Esophagus squamous epithelium (tissue), 4 donors: ENCODE measurements around the gene CDH2.

ENCODE experiments used
- CTCF ChIP-seq, 6 experiments: fragments of 450-650 bp in 4 of 6; fragments of 200-600 bp in 2 of 6; sonication (generic) in 2 of 6; IDR thresholded peaks; one replicate each; pipeline ENCODE4 v1.5.1; 2016 to 2019; ENCODE audit warnings: antibody characterized with exemption in 6 of 6, mild to moderate bottlenecking in 4 of 6, moderate library complexity in 4 of 6
- POLR2A ChIP-seq, 4 donors: fragments of 450-650 bp; IDR thresholded peaks; one replicate each; pipeline ENCODE4 v1.6.1; 2017; ENCODE audit warnings: antibody characterized with exemption in 4 of 4, mild to moderate bottlenecking in 4 of 4, moderate library complexity in 3 of 4

DNA sequence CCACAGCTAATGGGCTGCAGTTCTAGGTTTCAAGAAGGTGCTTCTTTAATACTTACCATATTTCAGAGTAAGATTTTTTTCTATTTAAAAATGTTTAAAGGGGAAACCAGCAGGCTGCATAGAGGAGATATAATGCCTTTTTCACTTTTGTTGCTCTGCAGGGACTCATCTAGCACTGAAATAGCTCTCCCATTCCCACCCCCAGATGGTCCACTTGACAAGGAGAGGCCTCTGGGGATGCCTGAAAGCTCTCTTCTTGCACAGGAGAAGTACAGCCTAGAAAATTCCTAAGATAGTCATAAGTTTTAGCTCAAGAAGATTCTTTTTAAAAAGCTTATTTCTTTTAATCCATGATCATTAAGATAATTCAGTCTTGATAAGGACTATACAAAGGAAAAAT lies 126.4 kb downstream of the CDH2 start:
- TF ChIP-seq CTCF (IDR thresholded peaks at IDR 0.05) (no peak), POLR2A (IDR thresholded peaks at IDR 0.05) (no peak)
